KMS-11 (cell line): ENCODE data around the gene KCNK1.
"Not testable (repeated sequence)": the region's sequence is repeated elsewhere in the genome, so short reads cannot be mapped to it uniquely, and the experiment has no call there.

Source experiments
- H2AFZ ChIP-seq: fragments of 200-600 bp; sonication (generic); 2 replicates; pipeline ENCODE4 v1.6.1; 2016; ENCODE audit warnings: antibody characterized with exemption, mixed run types, low read depth
- H3K27ac ChIP-seq: fragments of 200-600 bp; sonication (generic); 2 replicates; pipeline ENCODE4 v1.6.1; 2016; ENCODE audit warnings: mild to moderate bottlenecking, mixed run types
- H3K27me3 ChIP-seq: fragments of 200-600 bp; sonication (generic); 2 replicates; pipeline ENCODE4 v1.6.1; 2017; ENCODE audit warnings: mild to moderate bottlenecking, low read depth, mixed run types, moderate library complexity; ENCODE audit not compliant: insufficient read depth
- H3K36me3 ChIP-seq: fragments of 200-600 bp; sonication (generic); 2 replicates; pipeline ENCODE4 v1.6.1; 2017; ENCODE audit warnings: mild to moderate bottlenecking, mixed run types; ENCODE audit not compliant: insufficient read depth
- H3K4me1 ChIP-seq: fragments of 200-600 bp; sonication (generic); 2 replicates; pipeline ENCODE4 v1.6.1; 2016; ENCODE audit warnings: mild to moderate bottlenecking, low read depth, mixed run types; ENCODE audit not compliant: poor library complexity, severe bottlenecking
- H3K4me2 ChIP-seq: fragments of 200-600 bp; sonication (generic); 2 replicates; pipeline ENCODE4 v1.7.0; 2016; ENCODE audit warnings: mild to moderate bottlenecking, mixed run types
- H3K4me3 ChIP-seq: fragments of 200-600 bp; sonication (generic); IDR thresholded peaks from 2 replicates; pipeline ENCODE4 v1.6.1; 2017; ENCODE audit warnings: low read depth, low read length, mixed read lengths; ENCODE audit not compliant: insufficient read depth
- H3K79me2 ChIP-seq: fragments of 200-600 bp; sonication (generic); 2 replicates; pipeline ENCODE4 v1.6.1; 2016; ENCODE audit warnings: low read depth, mixed run types; ENCODE audit not compliant: insufficient read depth
- H3K9ac ChIP-seq: fragments of 200-600 bp; sonication (generic); 2 replicates; pipeline ENCODE4 v1.6.1; 2016; ENCODE audit warnings: mild to moderate bottlenecking, mixed run types
- H4K20me1 ChIP-seq: fragments of 200-600 bp; sonication (generic); 2 replicates; pipeline ENCODE4 v1.6.1; 2016; ENCODE audit warnings: mild to moderate bottlenecking, mixed run types; ENCODE audit not compliant: insufficient read depth
- TF ChIP-seq, protein P1 (sequence below): fragments of 200-600 bp; sonication (generic); conservative IDR thresholded peaks from 2 replicates; pipeline ENCODE4 v1.6.1; 2017; ENCODE audit warnings: low read depth, mild to moderate bottlenecking, antibody characterized with exemption, low read length, moderate library complexity, mixed read lengths

Gene KCNK1

DNA sequence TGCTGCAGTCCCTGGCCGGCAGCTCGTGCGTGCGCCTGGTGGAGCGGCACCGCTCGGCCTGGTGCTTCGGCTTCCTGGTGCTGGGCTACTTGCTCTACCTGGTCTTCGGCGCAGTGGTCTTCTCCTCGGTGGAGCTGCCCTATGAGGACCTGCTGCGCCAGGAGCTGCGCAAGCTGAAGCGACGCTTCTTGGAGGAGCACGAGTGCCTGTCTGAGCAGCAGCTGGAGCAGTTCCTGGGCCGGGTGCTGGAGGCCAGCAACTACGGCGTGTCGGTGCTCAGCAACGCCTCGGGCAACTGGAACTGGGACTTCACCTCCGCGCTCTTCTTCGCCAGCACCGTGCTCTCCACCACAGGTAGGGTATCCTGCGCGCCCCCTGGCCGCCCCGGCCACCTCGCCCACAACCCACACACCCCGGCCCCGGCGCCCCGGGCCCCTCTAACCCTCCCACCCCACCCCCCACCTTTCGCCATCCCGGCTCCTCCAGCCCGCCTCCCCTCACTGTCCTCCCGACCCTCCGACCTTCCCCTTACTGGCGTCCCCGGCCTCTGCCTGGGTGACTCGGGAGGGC lies 352 bp downstream of the KCNK1 start:
- peak overlapping the region; percentile 85 for H3K27ac ChIP-seq
- no peaks in the 10 kb centered on the region for H4K20me1 ChIP-seq
- peak overlapping the region; percentile 88 for H3K9ac ChIP-seq
- TF ChIP-seq, protein P1, sequence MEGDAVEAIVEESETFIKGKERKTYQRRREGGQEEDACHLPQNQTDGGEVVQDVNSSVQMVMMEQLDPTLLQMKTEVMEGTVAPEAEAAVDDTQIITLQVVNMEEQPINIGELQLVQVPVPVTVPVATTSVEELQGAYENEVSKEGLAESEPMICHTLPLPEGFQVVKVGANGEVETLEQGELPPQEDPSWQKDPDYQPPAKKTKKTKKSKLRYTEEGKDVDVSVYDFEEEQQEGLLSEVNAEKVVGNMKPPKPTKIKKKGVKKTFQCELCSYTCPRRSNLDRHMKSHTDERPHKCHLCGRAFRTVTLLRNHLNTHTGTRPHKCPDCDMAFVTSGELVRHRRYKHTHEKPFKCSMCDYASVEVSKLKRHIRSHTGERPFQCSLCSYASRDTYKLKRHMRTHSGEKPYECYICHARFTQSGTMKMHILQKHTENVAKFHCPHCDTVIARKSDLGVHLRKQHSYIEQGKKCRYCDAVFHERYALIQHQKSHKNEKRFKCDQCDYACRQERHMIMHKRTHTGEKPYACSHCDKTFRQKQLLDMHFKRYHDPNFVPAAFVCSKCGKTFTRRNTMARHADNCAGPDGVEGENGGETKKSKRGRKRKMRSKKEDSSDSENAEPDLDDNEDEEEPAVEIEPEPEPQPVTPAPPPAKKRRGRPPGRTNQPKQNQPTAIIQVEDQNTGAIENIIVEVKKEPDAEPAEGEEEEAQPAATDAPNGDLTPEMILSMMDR = no peak
- H3K79me2 ChIP-seq = peaks cover 60% of the 10 kb centered on the region
- H3K27me3 ChIP-seq = no peaks in the 10 kb centered on the region
- peak overlapping the region; percentile 98; the same call in 1 of the 2 replicates for H3K4me2 ChIP-seq
- peak overlapping the region; percentile 52; the same call in 1 of the 2 replicates for H2AFZ ChIP-seq
- H3K4me3 ChIP-seq = peak overlapping the region; percentile 97
- H3K4me1 ChIP-seq = peaks cover 50% of the 10 kb centered on the region
- H3K36me3 ChIP-seq = no peaks in the 10 kb centered on the region

DNA sequence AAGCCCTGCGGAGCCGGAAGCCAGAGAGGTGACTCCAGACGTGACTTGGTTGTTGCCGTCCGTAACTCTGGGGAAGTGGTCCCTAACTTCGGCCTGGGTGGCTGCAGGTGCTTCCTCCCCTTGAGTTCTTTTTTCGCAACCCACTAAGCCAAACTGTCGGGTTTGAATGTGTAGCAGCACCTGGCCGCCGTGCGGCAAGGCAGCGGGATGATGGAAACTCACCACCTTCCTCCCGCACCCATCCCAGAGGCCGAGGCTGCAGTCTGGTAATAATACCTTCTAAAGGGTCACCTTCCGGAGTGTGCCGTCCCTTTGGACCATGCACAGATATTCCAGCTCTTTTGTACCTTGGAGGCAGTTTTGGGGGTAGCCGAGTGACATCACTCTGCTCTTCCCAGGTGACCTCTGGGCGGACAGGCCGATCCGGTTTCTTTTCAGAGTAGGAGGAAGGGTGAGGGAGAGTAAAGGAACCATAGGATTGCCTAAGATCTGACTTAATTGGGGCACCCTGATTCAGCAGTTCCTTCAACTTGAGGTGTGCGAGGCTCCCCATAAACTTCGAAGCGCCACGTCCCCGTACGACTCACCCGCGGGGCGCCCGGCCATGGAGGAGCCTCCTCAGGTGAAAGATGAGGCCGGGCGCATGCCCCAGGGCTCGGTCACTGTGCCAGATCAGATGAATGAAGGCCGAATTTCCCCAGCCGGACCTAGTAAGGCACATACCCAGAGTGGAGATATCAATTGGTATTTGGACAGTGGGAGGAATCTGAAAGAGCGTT lies 1.0 kb downstream of the KCNK1 start:
- Histone ChIP-seq H2AFZ (peak overlapping the region; percentile 36; the same call in 1 of the 2 replicates), H3K4me1 (peaks cover 53% of the 10 kb centered on the region), H3K9ac (peak overlapping the region; percentile 88), H3K36me3 (no peaks in the 10 kb centered on the region), H3K79me2 (peaks cover 62% of the 10 kb centered on the region), H4K20me1 (no peaks in the 10 kb centered on the region), H3K4me3 (peak overlapping the region; percentile 97), H3K27ac (peak overlapping the region; percentile 85), H3K27me3 (no peaks in the 10 kb centered on the region), H3K4me2 (peak overlapping the region; percentile 98)
- TF ChIP-seq, protein P1 = no peak

DNA sequence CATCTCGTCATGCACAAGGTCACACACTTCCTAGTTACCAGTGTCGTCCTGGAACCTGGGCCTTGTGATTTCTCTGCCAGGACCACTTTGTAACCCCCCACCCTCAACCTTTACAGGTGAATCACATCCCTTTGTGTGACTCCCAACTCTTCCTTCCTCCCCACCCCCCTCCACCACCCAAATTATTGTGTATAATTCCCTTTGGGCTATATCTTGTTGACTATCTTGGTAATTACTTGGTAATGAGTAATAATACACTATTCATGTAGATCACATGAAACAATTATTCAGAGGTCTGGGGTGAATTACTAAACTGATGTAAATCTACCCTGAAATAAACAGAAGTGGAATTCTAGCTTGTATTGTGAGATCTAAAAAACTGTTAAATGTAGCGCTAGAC lies 1.7 kb downstream of the KCNK1 start:
- Histone ChIP-seq H3K27me3 (no peaks in the 10 kb centered on the region), H3K9ac (peak overlapping the region; percentile 88), H3K4me2 (peak overlapping the region; percentile 98), H4K20me1 (no peaks in the 10 kb centered on the region), H3K27ac (peak overlapping the region; percentile 85; the same call in 1 of the 2 replicates), H3K36me3 (no peaks in the 10 kb centered on the region), H3K79me2 (peaks cover 66% of the 10 kb centered on the region), H2AFZ (no peak overlapping the region), H3K4me3 (peak overlapping the region; percentile 97), H3K4me1 (peaks cover 60% of the 10 kb centered on the region)
- TF ChIP-seq, protein P1 = no peak

DNA sequence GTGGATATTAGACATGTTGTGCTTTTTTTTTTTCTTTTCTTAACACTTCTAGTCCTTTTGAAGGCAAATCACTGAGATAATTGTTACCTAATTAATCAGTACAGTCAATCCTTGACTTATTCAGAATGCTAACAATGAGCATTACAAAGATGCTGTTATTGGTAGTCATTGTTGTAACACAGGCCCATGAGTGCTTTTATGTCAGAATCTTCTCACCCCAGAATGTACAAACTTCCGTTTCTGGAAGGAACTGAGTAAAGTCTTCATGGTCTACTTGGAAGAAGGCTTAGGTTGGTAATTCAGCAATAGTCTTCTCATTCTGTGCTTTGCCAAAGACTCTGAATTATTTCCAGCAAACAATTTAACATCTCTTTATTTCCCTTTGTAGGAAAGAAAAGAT lies 3.1 kb downstream of the KCNK1 start:
- Histone ChIP-seq H3K36me3 (no peaks in the 10 kb centered on the region), H3K4me2 (peak overlapping the region; percentile 98; the same call in 1 of the 2 replicates), H3K79me2 (peaks cover 80% of the 10 kb centered on the region)

DNA sequence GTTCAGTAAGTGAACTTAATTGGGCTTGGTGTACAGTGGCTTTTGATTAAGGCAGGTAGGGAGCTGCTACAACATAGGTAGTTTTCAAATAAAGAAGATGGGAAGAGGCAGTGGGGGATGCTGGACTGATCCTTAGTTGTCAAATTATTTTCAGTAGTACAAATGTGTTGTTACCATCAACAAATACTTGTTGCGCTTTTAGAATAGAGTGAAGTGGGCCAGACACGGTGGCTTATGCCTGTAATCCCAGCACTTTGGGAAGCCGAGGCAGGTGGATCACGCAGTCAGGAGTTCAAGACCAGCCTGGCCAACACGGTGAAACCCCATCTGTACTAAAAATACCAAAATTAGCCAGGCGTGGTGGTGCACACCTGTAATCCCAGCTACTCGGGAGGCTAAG lies 5.5 kb downstream of the KCNK1 start:
- H4K20me1 ChIP-seq, H2AFZ ChIP-seq, H3K4me3 ChIP-seq, H3K36me3 ChIP-seq, H3K9ac ChIP-seq, H3K27me3 ChIP-seq: not testable (repeated sequence)
- peaks cover 92% of the 10 kb centered on the region for H3K79me2 ChIP-seq
- peak overlapping the region; percentile 26; the same call in 1 of the 2 replicates for H3K27ac ChIP-seq
- H3K4me2 ChIP-seq = peak overlapping the region; percentile 35; the same call in 1 of the 2 replicates
- H3K4me1 ChIP-seq = peaks cover 88% of the 10 kb centered on the region

More for the DNA sequence above, 3.1 kb downstream of the KCNK1 start:
- Histone ChIP-seq H2AFZ (no peak overlapping the region), H3K4me3 (no peak overlapping the region), H4K20me1 (no peaks in the 10 kb centered on the region), H3K27me3 (no peaks in the 10 kb centered on the region), H3K4me1 (peaks cover 74% of the 10 kb centered on the region), H3K9ac (no peak overlapping the region), H3K27ac (no peak overlapping the region)
- TF ChIP-seq, protein P1 = no peak
